Keratinocyte (primary cell): ENCODE results near the gene CNTNAP2. TPM values are rescaled to one million over a fixed set of nuclear protein-coding genes. Genes with fewer than 3 reads are reported as not detected.

ENCODE experiments used
- DNase-seq: peaks from one replicate; pipeline ENCODE4 v3.0.0-alpha.2; 2011; ENCODE audit warnings: low read depth, missing footprints, low spot score
- FAIRE-seq: peaks from 2 replicates; lab custom pipeline; 2011; peaks lifted over from hg19 to GRCh38; lab: Jason Lieb, UNC
- H2AFZ ChIP-seq: 2 replicates; pipeline ENCODE4 v1.6.0; 2012; ENCODE audit warnings: low read length, control low read depth, inconsistent platforms; ENCODE audit not compliant: control insufficient read depth
- H3K27ac ChIP-seq: 2 replicates; pipeline ENCODE4 v1.5.1; 2011; ENCODE audit warnings: low read length; ENCODE audit not compliant: control insufficient read depth, insufficient read depth
- H3K27me3 ChIP-seq: 3 replicates; pipeline ENCODE4 v1.6.0; 2011; ENCODE audit warnings: low read length; ENCODE audit not compliant: control insufficient read depth, insufficient read depth; ENCODE audit errors: extremely low read depth
- H3K36me3 ChIP-seq, 2 experiments: 2 replicates in 1 of 2; 3 replicates in 1 of 2; pipeline ENCODE4 v1.5.1; 2011; ENCODE audit warnings: low read length in 2 of 2, mild to moderate bottlenecking in 1 of 2; ENCODE audit not compliant: control insufficient read depth in 2 of 2, insufficient read depth in 2 of 2; ENCODE audit errors: extremely low read depth in 1 of 2
- H3K4me1 ChIP-seq: 3 replicates; pipeline ENCODE4 v1.5.1; 2011; ENCODE audit warnings: low read length; ENCODE audit not compliant: control insufficient read depth, insufficient read depth; ENCODE audit errors: extremely low read depth
- H3K4me2 ChIP-seq: 3 replicates; pipeline ENCODE4 v1.6.0; 2011; ENCODE audit warnings: low read depth, low read length; ENCODE audit not compliant: control insufficient read depth, insufficient read depth; ENCODE audit errors: extremely low read depth
- H3K4me3 ChIP-seq, 3 experiments: fragments of 200-600 bp in 1 of 3; sonication (generic) in 1 of 3; 2 replicates in 2 of 3; 3 replicates in 1 of 3; pipeline ENCODE4 v1.5.1; 2011 to 2016; ENCODE audit warnings: low read length in 3 of 3, mild to moderate bottlenecking in 3 of 3, control low read depth in 2 of 3, inconsistent platforms in 1 of 3, low read depth in 1 of 3, mixed read lengths in 1 of 3, mixed run types in 1 of 3, moderate library complexity in 1 of 3; ENCODE audit not compliant: control insufficient read depth in 2 of 3, insufficient read depth in 2 of 3; ENCODE audit errors: extremely low read depth in 1 of 3
- H3K79me2 ChIP-seq: 2 replicates; pipeline ENCODE4 v1.6.0; 2012; ENCODE audit warnings: low read length; ENCODE audit not compliant: control insufficient read depth, insufficient read depth
- H3K9ac ChIP-seq: 3 replicates; pipeline ENCODE4 v1.6.0; 2011; ENCODE audit warnings: low read length; ENCODE audit not compliant: control insufficient read depth, insufficient read depth; ENCODE audit errors: extremely low read depth
- H3K9me1 ChIP-seq: 3 replicates; pipeline ENCODE4 v1.6.0; 2011; ENCODE audit warnings: low read length; ENCODE audit not compliant: control insufficient read depth, insufficient read depth; ENCODE audit errors: extremely low read depth
- H3K9me3 ChIP-seq: 2 replicates; pipeline ENCODE4 v1.5.1; 2012; ENCODE audit warnings: low read depth, low read length; ENCODE audit not compliant: control insufficient read depth
- H4K20me1 ChIP-seq: 3 replicates; pipeline ENCODE4 v1.6.0; 2011; ENCODE audit warnings: low read length; ENCODE audit not compliant: control insufficient read depth, insufficient read depth; ENCODE audit errors: extremely low read depth
- CTCF ChIP-seq, 3 experiments: IDR thresholded peaks in 1 of 3; conservative IDR thresholded peaks in 1 of 3; optimal IDR thresholded peaks in 1 of 3; 2 replicates in 2 of 3; 3 replicates in 1 of 3; pipeline versions ENCODE3 to v1.5.1; 2011; ENCODE audit warnings: low read length in 3 of 3, mild to moderate bottlenecking in 3 of 3, moderate library complexity in 2 of 3, control low read depth in 1 of 3, inconsistent platforms in 1 of 3; ENCODE audit not compliant: insufficient read depth in 2 of 3; ENCODE audit errors: extremely low read depth in 1 of 3
- EZH2 ChIP-seq: IDR thresholded peaks from one replicate; pipeline ENCODE4 v1.6.1; 2012; ENCODE audit warnings: inconsistent platforms, mild to moderate bottlenecking, low read length, moderate library complexity
- dilution Hi-C: fragments of 300-500 bp; cut with MboI; formaldehyde crosslinking; loops from one replicate; pipeline ENCODE4 v1.7.0; 2020; ENCODE audit warnings: low sequenced_read_pairs; ENCODE audit not compliant: extremely low pct_ligation_motif_present
- polyA plus RNA-seq, 5 experiments: library from polyadenylated mRNA; depleted of rRNA in 3 of 5; stranded (reverse) in 3 of 5; stranded (forward) in 1 of 5; unstranded in 1 of 5; fragments of >200 nt; gene quantifications; 1 replicate in 1 of 5; 2 replicates in 3 of 5; 3 replicates in 1 of 5; pipeline versions ENCODE4 v1.2.1 to v1.2.3, GENCODE V29; 2011 to 2012; ENCODE audit warnings: missing spikeins in 2 of 5, low read depth in 1 of 5, low replicate concordance in 1 of 5

Gene CNTNAP2
- polyA plus RNA-seq, 1 donor (not counting 4 experiments of a cell fraction or from before 2014, with no cell fraction given) = 1.4 TPM

GRCh38 chr7:148116195-148116594, 1999.6 kb downstream of the CNTNAP2 start:
- Histone ChIP-seq H3K9me3 (no peaks in the 10 kb centered on the region), H3K4me2 (no peak overlapping the region), H3K9ac (no peak overlapping the region), H3K4me3 (no peak overlapping the region), H4K20me1 (no peaks in the 10 kb centered on the region), H3K4me1 (no peaks in the 10 kb centered on the region), H3K79me2 (no peaks in the 10 kb centered on the region), H3K9me1 (no peaks in the 10 kb centered on the region), H3K27me3 (no peaks in the 10 kb centered on the region), H3K36me3 (no peaks in the 10 kb centered on the region), H3K27ac (no peak overlapping the region), H2AFZ (no peak overlapping the region)
- dilution Hi-C loops = no loop called here
- FAIRE-seq (no peak), DNase-seq (no peak)
- TF ChIP-seq CTCF (optimal IDR thresholded peaks at IDR 0.05 in 1 of 3, IDR thresholded peaks at IDR 0.05 in 1 of 3, conservative IDR thresholded peaks at IDR 0.05 in 1 of 3; ENCODE audit: extremely low read depth in 1 of 3, insufficient read depth in 2 of 3, low read length in 3 of 3) (no peak), EZH2 (no peak)

GRCh38 chr7:148116829-148117403, 2000.3 kb downstream of the CNTNAP2 start:
- no peaks in the 10 kb centered on the region for H3K36me3 ChIP-seq
- TF ChIP-seq CTCF (optimal IDR thresholded peaks at IDR 0.05 in 1 of 3, IDR thresholded peaks at IDR 0.05 in 1 of 3, conservative IDR thresholded peaks at IDR 0.05 in 1 of 3; ENCODE audit: extremely low read depth in 1 of 3, insufficient read depth in 2 of 3, low read length in 3 of 3) (no peak), EZH2 (no peak)
- H3K4me3 ChIP-seq = no peak overlapping the region
- no peak overlapping the region for H2AFZ ChIP-seq
- H3K9me3 ChIP-seq = no peaks in the 10 kb centered on the region
- no peaks in the 10 kb centered on the region for H3K27me3 ChIP-seq
- dilution Hi-C loops = no loop called here
- FAIRE-seq = no peak
- no peak for DNase-seq
- H3K79me2 ChIP-seq = no peaks in the 10 kb centered on the region
- H3K9me1 ChIP-seq = no peaks in the 10 kb centered on the region
- no peak overlapping the region for H3K9ac ChIP-seq
- H4K20me1 ChIP-seq = no peaks in the 10 kb centered on the region
- no peak overlapping the region for H3K4me2 ChIP-seq
- no peak overlapping the region for H3K27ac ChIP-seq
- H3K4me1 ChIP-seq = no peaks in the 10 kb centered on the region
